Measurements from ENCODE around the gene CDK5R2.
A peak's percentile ranks its signal among the peaks of the same experiment; 100 is the strongest.

- TF ChIP-seq CTCF (IDR thresholded peaks at IDR 0.05) (peak; percentile 46), EZH2phosphoT487 (IDR thresholded peaks at IDR 0.05) (no peak)
These were observed 6.0 kb upstream of the CDK5R2 start for GRCh38 chr2:218953366-218953954.

Data from neural progenitor cell (in vitro differentiated cells).